Ramos (cell line): ENCODE measurements around the gene GAK.

Source experiments
- in situ Hi-C: fragments of 300-500 bp; cut with MboI; formaldehyde crosslinking; loops from one replicate; pipeline ENCODE4 v1.14.3; 2022; ENCODE audit warnings: low sequenced_read_pairs; ENCODE audit not compliant: unreplicated experiment

Gene GAK

GRCh38 chr4:856225-856901, 75.8 kb downstream of the GAK start:
- in situ Hi-C loops: no loop called here

GRCh38 chr4:855880-856224, 76.3 kb downstream of the GAK start:
- in situ Hi-C loops: no loop called here

GRCh38 chr4:854356-854755, 77.8 kb downstream of the GAK start:
- in situ Hi-C loops: no loop called here

GRCh38 chr4:853416-853781, 78.7 kb downstream of the GAK start:
- in situ Hi-C loops: no loop called here

- in situ Hi-C loops: no loop called here
These were observed 80.2 kb downstream of the GAK start for GRCh38 chr4:851701-852430.

GRCh38 chr4:850323-850945, 81.7 kb downstream of the GAK start:
- in situ Hi-C loops: no loop called here

- in situ Hi-C loops: no loop called here
These were observed 82.5 kb downstream of the GAK start for GRCh38 chr4:849478-850175.

- in situ Hi-C loops: no loop called here
These were observed 83.2 kb downstream of the GAK start for GRCh38 chr4:848803-849477.

GRCh38 chr4:848307-848691, 83.8 kb downstream of the GAK start:
- in situ Hi-C loops: no loop called here

- in situ Hi-C loops: no loop called here
These were observed 86.3 kb downstream of the GAK start for GRCh38 chr4:845836-846251.

GRCh38 chr4:845233-845835, 86.8 kb downstream of the GAK start:
- in situ Hi-C loops: no loop called here

- in situ Hi-C loops: no loop called here
These were observed 87.3 kb downstream of the GAK start for GRCh38 chr4:844752-845232.

GRCh38 chr4:839675-840443, 92.3 kb downstream of the GAK start:
- in situ Hi-C loops: no loop called here

- in situ Hi-C loops: no loop called here
These were observed 94.3 kb downstream of the GAK start for GRCh38 chr4:837772-838171.

- in situ Hi-C loops: no loop called here
These were observed 95.3 kb downstream of the GAK start for GRCh38 chr4:836750-837301.

GRCh38 chr4:836003-836511, 96.1 kb downstream of the GAK start:
- in situ Hi-C loops: no loop called here

GRCh38 chr4:835148-836002, 96.7 kb downstream of the GAK start:
- in situ Hi-C loops: no loop called here
